ENCODE results near the gene GPD2. TPM values are rescaled to one million over a fixed set of nuclear protein-coding genes. Genes with fewer than 3 reads are reported as not detected.

The GPD2 gene
- polyA plus RNA-seq, 1 donor (not counting 4 experiments of a cell fraction or from before 2014, with no cell fraction given), result 27.6 TPM

- no peak overlapping the region for H3K27ac ChIP-seq (ENCODE audit: control insufficient read depth, insufficient read depth, low read length)
- H4K20me1 ChIP-seq (ENCODE audit: control insufficient read depth, extremely low read depth, insufficient read depth, low read length), result no peaks in the 10 kb centered on the region
- no peaks in the 10 kb centered on the region for H3K27me3 ChIP-seq (ENCODE audit: control insufficient read depth, extremely low read depth, insufficient read depth, low read length)
- H3K9ac ChIP-seq (ENCODE audit: control insufficient read depth, extremely low read depth, insufficient read depth, low read length), result no peak overlapping the region
- H3K9me1 ChIP-seq (ENCODE audit: control insufficient read depth, extremely low read depth, insufficient read depth, low read length), result no peaks in the 10 kb centered on the region
- H3K4me2 ChIP-seq (ENCODE audit: control insufficient read depth, extremely low read depth, insufficient read depth, low read depth, low read length), result no peak overlapping the region
- TF ChIP-seq EZH2 (IDR thresholded peaks at IDR 0.05; ENCODE audit: low read length) (no peak), CTCF (optimal IDR thresholded peaks at IDR 0.05 in 1 of 3, IDR thresholded peaks at IDR 0.05 in 1 of 3, conservative IDR thresholded peaks at IDR 0.05 in 1 of 3; ENCODE audit: extremely low read depth in 1 of 3, insufficient read depth in 2 of 3, low read length in 3 of 3) (no peak)
- H3K36me3 ChIP-seq (ENCODE audit: control insufficient read depth in 2 of 2, extremely low read depth in 1 of 2, insufficient read depth in 2 of 2, low read length in 2 of 2), result peaks cover 2 to 5% of the 10 kb centered on the region in 2 experiments
- no peak overlapping the region for H3K4me3 ChIP-seq (ENCODE audit: control insufficient read depth in 2 of 3, extremely low read depth in 1 of 3, insufficient read depth in 2 of 3, low read depth in 1 of 3, low read length in 3 of 3)
- dilution Hi-C loops (cut with MboI; ENCODE audit: extremely low pct_ligation_motif_present, low sequenced_read_pairs), result no loop called here
- no peak for FAIRE-seq
- H3K79me2 ChIP-seq (ENCODE audit: control insufficient read depth, insufficient read depth, low read length), result no peaks in the 10 kb centered on the region
- no peaks in the 10 kb centered on the region for H3K4me1 ChIP-seq (ENCODE audit: control insufficient read depth, extremely low read depth, insufficient read depth, low read length)
- no peak overlapping the region for H2AFZ ChIP-seq (ENCODE audit: control insufficient read depth, low read length)
- H3K9me3 ChIP-seq (ENCODE audit: control insufficient read depth, low read depth, low read length), result no peaks in the 10 kb centered on the region
- no peak for DNase-seq (ENCODE audit: low read depth, low spot score)
Observed at GRCh38 chr2:156512451-156512850, 76.3 kb downstream of the GPD2 start.

- Histone ChIP-seq H3K27ac (ENCODE audit: control insufficient read depth, insufficient read depth, low read length) (no peak overlapping the region), H3K27me3 (ENCODE audit: control insufficient read depth, extremely low read depth, insufficient read depth, low read length) (no peaks in the 10 kb centered on the region), H3K9me1 (ENCODE audit: control insufficient read depth, extremely low read depth, insufficient read depth, low read length) (no peaks in the 10 kb centered on the region), H3K9ac (ENCODE audit: control insufficient read depth, extremely low read depth, insufficient read depth, low read length) (no peak overlapping the region), H4K20me1 (ENCODE audit: control insufficient read depth, extremely low read depth, insufficient read depth, low read length) (no peaks in the 10 kb centered on the region), H3K4me2 (ENCODE audit: control insufficient read depth, extremely low read depth, insufficient read depth, low read depth, low read length) (no peak overlapping the region), H3K9me3 (ENCODE audit: control insufficient read depth, low read depth, low read length) (no peaks in the 10 kb centered on the region), H3K79me2 (ENCODE audit: control insufficient read depth, insufficient read depth, low read length) (no peaks in the 10 kb centered on the region), H3K36me3 (ENCODE audit: control insufficient read depth in 2 of 2, extremely low read depth in 1 of 2, insufficient read depth in 2 of 2, low read length in 2 of 2) (peaks cover 2 to 5% of the 10 kb centered on the region in 2 experiments), H3K4me3 (ENCODE audit: control insufficient read depth in 2 of 3, extremely low read depth in 1 of 3, insufficient read depth in 2 of 3, low read depth in 1 of 3, low read length in 3 of 3) (no peak overlapping the region), H3K4me1 (ENCODE audit: control insufficient read depth, extremely low read depth, insufficient read depth, low read length) (no peaks in the 10 kb centered on the region), H2AFZ (ENCODE audit: control insufficient read depth, low read length) (no peak overlapping the region)
- TF ChIP-seq CTCF (optimal IDR thresholded peaks at IDR 0.05 in 1 of 3, IDR thresholded peaks at IDR 0.05 in 1 of 3, conservative IDR thresholded peaks at IDR 0.05 in 1 of 3; ENCODE audit: extremely low read depth in 1 of 3, insufficient read depth in 2 of 3, low read length in 3 of 3) (no peak), EZH2 (IDR thresholded peaks at IDR 0.05; ENCODE audit: low read length) (no peak)
- DNase-seq (ENCODE audit: low read depth, low spot score) (no peak), FAIRE-seq (no peak)
- dilution Hi-C loops (cut with MboI; ENCODE audit: extremely low pct_ligation_motif_present, low sequenced_read_pairs), result no loop called here
Observed at GRCh38 chr2:156513219-156513618, 77.0 kb downstream of the GPD2 start.

Measured in keratinocyte (primary cell).